NCI-H1436 (cell line): ENCODE measurements around the gene UTP20.
A peak's percentile ranks its signal among the peaks of the same experiment; 100 is the strongest.

ENCODE experiments used
- DNase-seq: peaks from one replicate; lab custom pipeline; 2025; lab: John Stamatoyannopoulos, UW

UTP20 gene

GRCh38 chr12:101280006-101280505, at the start of gene UTP20:
Gene UTP20 (plus strand): TSS chr12:101280105. CDS start chr12:101280283, 178 bp downstream.
- peak; percentile 88 for DNase-seq

GRCh38 chr12:101230547-101230946, 49.4 kb upstream of the UTP20 start:
- no peak for DNase-seq

- no peak for DNase-seq
Observed at GRCh38 chr12:101231636-101232035, 48.3 kb upstream of the UTP20 start.

- no peak for DNase-seq
Observed at GRCh38 chr12:101235686-101236085, 44.2 kb upstream of the UTP20 start.

GRCh38 chr12:101238306-101238705, 41.6 kb upstream of the UTP20 start:
- no peak for DNase-seq

- no peak for DNase-seq
Observed at GRCh38 chr12:101238800-101239329, 41.0 kb upstream of the UTP20 start.

- DNase-seq: no peak
Observed at GRCh38 chr12:101243074-101243473, 36.8 kb upstream of the UTP20 start.

GRCh38 chr12:101243616-101244015, 36.3 kb upstream of the UTP20 start:
- no peak for DNase-seq

GRCh38 chr12:101256266-101256665, 23.6 kb upstream of the UTP20 start:
- DNase-seq: no peak

- no peak for DNase-seq
Observed at GRCh38 chr12:101257357-101257756, 22.5 kb upstream of the UTP20 start.

- DNase-seq: no peak
Observed at GRCh38 chr12:101267111-101267510, 12.8 kb upstream of the UTP20 start.

GRCh38 chr12:101276433-101276832, 3.5 kb upstream of the UTP20 start:
- DNase-seq: no peak

GRCh38 chr12:101277443-101277842, 2.5 kb upstream of the UTP20 start:
- DNase-seq: no peak

- DNase-seq: no peak
Observed at GRCh38 chr12:101287357-101287756, 7.5 kb downstream of the UTP20 start.

- no peak for DNase-seq
Observed at GRCh38 chr12:101297661-101298060, 17.8 kb downstream of the UTP20 start.

- DNase-seq: no peak
Observed at GRCh38 chr12:101298426-101298825, 18.5 kb downstream of the UTP20 start.

- no peak for DNase-seq
Observed at GRCh38 chr12:101299346-101299745, 19.4 kb downstream of the UTP20 start.

- DNase-seq: no peak
Observed at GRCh38 chr12:101299931-101300330, 20.0 kb downstream of the UTP20 start.

- DNase-seq: no peak
Observed at GRCh38 chr12:101302741-101303140, 22.8 kb downstream of the UTP20 start.

GRCh38 chr12:101305226-101305779, 25.4 kb downstream of the UTP20 start:
- DNase-seq: no peak

GRCh38 chr12:101305794-101306193, 25.9 kb downstream of the UTP20 start:
- no peak for DNase-seq

- DNase-seq: no peak
Observed at GRCh38 chr12:101322480-101322879, 42.6 kb downstream of the UTP20 start.

GRCh38 chr12:101323255-101323654, 43.4 kb downstream of the UTP20 start:
- no peak for DNase-seq

- no peak for DNase-seq
Observed at GRCh38 chr12:101325590-101325989, 45.7 kb downstream of the UTP20 start.
